Mucosa of stomach (tissue), 1 donor: ENCODE results near the gene MED25.

Experiments used
- H3K27me3 ChIP-seq: one replicate; pipeline ENCODE4 v1.7.0; 2013; ENCODE audit warnings: mild to moderate bottlenecking, low read length; ENCODE audit not compliant: control insufficient read depth, insufficient read depth
- H3K36me3 ChIP-seq: one replicate; pipeline ENCODE4 v1.7.0; 2013; ENCODE audit warnings: low read length; ENCODE audit not compliant: control insufficient read depth, insufficient read depth
- H3K4me1 ChIP-seq: one replicate; pipeline ENCODE4 v1.7.0; 2013; ENCODE audit warnings: mild to moderate bottlenecking, low read length; ENCODE audit not compliant: control insufficient read depth, insufficient read depth
- H3K4me3 ChIP-seq: one replicate; pipeline ENCODE4 v1.7.0; 2013; ENCODE audit warnings: low read length
- H3K9ac ChIP-seq: one replicate; pipeline ENCODE4 v1.7.0; 2013; ENCODE audit warnings: mild to moderate bottlenecking, low read length, moderate library complexity
- H3K9me3 ChIP-seq: one replicate; pipeline ENCODE4 v1.7.0; 2013; ENCODE audit warnings: mild to moderate bottlenecking, low read length, moderate library complexity; ENCODE audit not compliant: control insufficient read depth
- donor health status: Pancreatic carcinoma.

MED25 gene

GRCh38 chr19:49782515-49782914 is 35.6 kb upstream of the MED25 start:
- no peak overlapping the region for H3K9ac ChIP-seq
- no peak overlapping the region for H3K4me3 ChIP-seq
- H3K27me3 ChIP-seq: no peaks in the 10 kb centered on the region
- peaks cover 7% of the 10 kb centered on the region for H3K4me1 ChIP-seq
- H3K9me3 ChIP-seq: no peaks in the 10 kb centered on the region
- H3K36me3 ChIP-seq: peaks cover 14% of the 10 kb centered on the region

GRCh38 chr19:49786376-49786820 is 31.7 kb upstream of the MED25 start:
- H3K9me3 ChIP-seq: no peaks in the 10 kb centered on the region
- peaks cover 14% of the 10 kb centered on the region for H3K36me3 ChIP-seq
- H3K4me1 ChIP-seq: peaks cover 7% of the 10 kb centered on the region
- no peak overlapping the region for H3K9ac ChIP-seq
- H3K4me3 ChIP-seq: no peak overlapping the region
- no peaks in the 10 kb centered on the region for H3K27me3 ChIP-seq

GRCh38 chr19:49787746-49788145 is 30.3 kb upstream of the MED25 start:
- Histone ChIP-seq H3K9ac (no peak overlapping the region), H3K9me3 (no peaks in the 10 kb centered on the region), H3K4me1 (peaks cover 7% of the 10 kb centered on the region), H3K4me3 (no peak overlapping the region), H3K36me3 (peaks cover 9% of the 10 kb centered on the region), H3K27me3 (no peaks in the 10 kb centered on the region)

- Histone ChIP-seq H3K4me1 (peaks cover 7% of the 10 kb centered on the region), H3K27me3 (no peaks in the 10 kb centered on the region), H3K36me3 (peaks cover under 1% of the 10 kb centered on the region), H3K9me3 (no peaks in the 10 kb centered on the region), H3K4me3 (no peak overlapping the region), H3K9ac (no peak overlapping the region)
These were observed 29.2 kb upstream of the MED25 start for GRCh38 chr19:49788857-49789256.

GRCh38 chr19:49790866-49791265 is 27.2 kb upstream of the MED25 start:
- Histone ChIP-seq H3K36me3 (peaks cover 6% of the 10 kb centered on the region), H3K4me3 (no peak overlapping the region), H3K9ac (no peak overlapping the region), H3K9me3 (no peaks in the 10 kb centered on the region), H3K27me3 (no peaks in the 10 kb centered on the region), H3K4me1 (peaks cover 7% of the 10 kb centered on the region)

GRCh38 chr19:49791776-49792445 is 26.2 kb upstream of the MED25 start:
- Histone ChIP-seq H3K36me3 (peaks cover 9% of the 10 kb centered on the region), H3K9me3 (no peaks in the 10 kb centered on the region), H3K27me3 (no peaks in the 10 kb centered on the region), H3K9ac (no peak overlapping the region), H3K4me3 (no peak overlapping the region), H3K4me1 (no peaks in the 10 kb centered on the region)

- Histone ChIP-seq H3K4me3 (no peak overlapping the region), H3K27me3 (no peaks in the 10 kb centered on the region), H3K9ac (no peak overlapping the region), H3K9me3 (no peaks in the 10 kb centered on the region), H3K36me3 (peaks cover 9% of the 10 kb centered on the region), H3K4me1 (no peaks in the 10 kb centered on the region)
These were observed 25.1 kb upstream of the MED25 start for GRCh38 chr19:49792829-49793560.

GRCh38 chr19:49793561-49793840 is 24.6 kb upstream of the MED25 start:
- Histone ChIP-seq H3K27me3 (no peaks in the 10 kb centered on the region), H3K36me3 (peaks cover 9% of the 10 kb centered on the region), H3K9ac (no peak overlapping the region), H3K4me3 (no peak overlapping the region), H3K9me3 (no peaks in the 10 kb centered on the region), H3K4me1 (no peaks in the 10 kb centered on the region)

GRCh38 chr19:49795615-49796014 is 22.5 kb upstream of the MED25 start:
- H3K9ac ChIP-seq: no peak overlapping the region
- H3K4me1 ChIP-seq: no peaks in the 10 kb centered on the region
- peaks cover 9% of the 10 kb centered on the region for H3K36me3 ChIP-seq
- no peaks in the 10 kb centered on the region for H3K9me3 ChIP-seq
- H3K4me3 ChIP-seq: no peak overlapping the region
- no peaks in the 10 kb centered on the region for H3K27me3 ChIP-seq

GRCh38 chr19:49798574-49798973 is 19.5 kb upstream of the MED25 start:
- Histone ChIP-seq H3K4me3 (no peak overlapping the region), H3K4me1 (no peaks in the 10 kb centered on the region), H3K9ac (no peak overlapping the region), H3K9me3 (no peaks in the 10 kb centered on the region), H3K36me3 (peaks cover 14% of the 10 kb centered on the region), H3K27me3 (no peaks in the 10 kb centered on the region)

GRCh38 chr19:49799271-49799797 is 18.8 kb upstream of the MED25 start:
- Histone ChIP-seq H3K4me1 (no peaks in the 10 kb centered on the region), H3K36me3 (peaks cover 17% of the 10 kb centered on the region), H3K4me3 (no peak overlapping the region), H3K9ac (no peak overlapping the region), H3K9me3 (no peaks in the 10 kb centered on the region), H3K27me3 (no peaks in the 10 kb centered on the region)

GRCh38 chr19:49799798-49800376 is 18.2 kb upstream of the MED25 start:
- Histone ChIP-seq H3K36me3 (peaks cover 17% of the 10 kb centered on the region), H3K27me3 (no peaks in the 10 kb centered on the region), H3K9me3 (no peaks in the 10 kb centered on the region), H3K4me1 (no peaks in the 10 kb centered on the region), H3K9ac (no peak overlapping the region), H3K4me3 (no peak overlapping the region)
